Measurements from ENCODE around the gene HSD11B1. TPM values are rescaled to one million over a fixed set of nuclear protein-coding genes. Genes with fewer than 3 reads are reported as not detected.

The HSD11B1 gene
- total RNA-seq, 4 donors from 2014 or later = 3.0 to 16.0 (median 6.8) TPM

GRCh38 chr1:209774592-209774991 lies 69.9 kb downstream of the HSD11B1 start:
- DNase-seq (no peak), ATAC-seq (no peak)
- intact Hi-C loops (cut with DNase I; ENCODE audit: low total_unique reads) (no loop called here), in situ Hi-C loops (cut with MboI; ENCODE audit: low sequenced_read_pairs in 4 of 4) (no loop called here)
- TF ChIP-seq CTCF (IDR thresholded peaks at IDR 0.05 in 4 of 5, conservative IDR thresholded peaks at IDR 0.05 in 1 of 5) (no peak), POLR2A (IDR thresholded peaks at IDR 0.05) (no peak)
- H3K36me3 ChIP-seq = no peaks in the 10 kb centered on the region
- no peaks in the 10 kb centered on the region for H3K9me3 ChIP-seq
- peaks cover 0 to 4% of the 10 kb centered on the region in 2 donors for H3K4me1 ChIP-seq
- no peak overlapping the region for H3K4me3 ChIP-seq
- no peaks in the 10 kb centered on the region for H3K27me3 ChIP-seq
- no peak overlapping the region for H3K27ac ChIP-seq

- H3K27ac ChIP-seq = no peak overlapping the region
- ATAC-seq (no peak), DNase-seq (no peak)
- no peak overlapping the region for H3K4me3 ChIP-seq
- H3K4me1 ChIP-seq = no peaks in the 10 kb centered on the region
- intact Hi-C loops (cut with DNase I; ENCODE audit: low total_unique reads) = no loop called here
- in situ Hi-C loops (cut with MboI; ENCODE audit: low sequenced_read_pairs in 4 of 4) = no loop called here
- TF ChIP-seq CTCF (IDR thresholded peaks at IDR 0.05 in 4 of 5, conservative IDR thresholded peaks at IDR 0.05 in 1 of 5) (no peak), POLR2A (IDR thresholded peaks at IDR 0.05) (no peak)
- no peaks in the 10 kb centered on the region for H3K27me3 ChIP-seq
- no peaks in the 10 kb centered on the region for H3K9me3 ChIP-seq
- no peaks in the 10 kb centered on the region for H3K36me3 ChIP-seq
These were observed 71.0 kb downstream of the HSD11B1 start for GRCh38 chr1:209775678-209776077.

- H3K9me3 ChIP-seq = no peaks in the 10 kb centered on the region
These were observed 72.9 kb downstream of the HSD11B1 start for GRCh38 chr1:209777587-209777986.

GRCh38 chr1:209778102-209778501 lies 73.5 kb downstream of the HSD11B1 start:
- Histone ChIP-seq H3K4me1 (peaks cover 3 to 8% of the 10 kb centered on the region in 2 donors), H3K27ac (no peak overlapping the region), H3K27me3 (no peaks in the 10 kb centered on the region), H3K9me3 (no peaks in the 10 kb centered on the region), H3K4me3 (no peak overlapping the region), H3K36me3 (no peaks in the 10 kb centered on the region)
- ATAC-seq = no peak
- no peak for DNase-seq
- no peak for TF ChIP-seq CTCF (IDR thresholded peaks at IDR 0.05 in 4 of 5, conservative IDR thresholded peaks at IDR 0.05 in 1 of 5)
- TF ChIP-seq POLR2A (IDR thresholded peaks at IDR 0.05) = no peak
- in situ Hi-C loops (cut with MboI; ENCODE audit: low sequenced_read_pairs in 4 of 4) = no loop called here
- intact Hi-C loops (cut with DNase I; ENCODE audit: low total_unique reads) = no loop called here

More at GRCh38 chr1:209777587-209777986, 72.9 kb downstream of the HSD11B1 start:
- in situ Hi-C loops (cut with MboI; ENCODE audit: low sequenced_read_pairs in 4 of 4) = no loop called here
- Histone ChIP-seq H3K27ac (no peak overlapping the region), H3K36me3 (no peaks in the 10 kb centered on the region), H3K27me3 (no peaks in the 10 kb centered on the region), H3K4me1 (peaks cover 0 to 4% of the 10 kb centered on the region in 2 donors), H3K4me3 (no peak overlapping the region)
- TF ChIP-seq POLR2A (IDR thresholded peaks at IDR 0.05) (no peak), CTCF (IDR thresholded peaks at IDR 0.05 in 4 of 5, conservative IDR thresholded peaks at IDR 0.05 in 1 of 5) (no peak)
- ATAC-seq (no peak), DNase-seq (no peak)
- intact Hi-C loops (cut with DNase I; ENCODE audit: low total_unique reads) = no loop called here

GRCh38 chr1:209780268-209780667 lies 75.6 kb downstream of the HSD11B1 start:
- H3K27ac ChIP-seq = no peak overlapping the region
- no peaks in the 10 kb centered on the region for H3K36me3 ChIP-seq
- TF ChIP-seq POLR2A (IDR thresholded peaks at IDR 0.05) (no peak), CTCF (IDR thresholded peaks at IDR 0.05 in 4 of 5, conservative IDR thresholded peaks at IDR 0.05 in 1 of 5) (no peak)
- no peak for DNase-seq
- intact Hi-C loops (cut with DNase I; ENCODE audit: low total_unique reads) (no loop called here), in situ Hi-C loops (cut with MboI; ENCODE audit: low sequenced_read_pairs in 4 of 4) (no loop called here)
- peaks cover 12 to 17% of the 10 kb centered on the region in 2 donors for H3K4me1 ChIP-seq
- H3K27me3 ChIP-seq = no peaks in the 10 kb centered on the region
- no peaks in the 10 kb centered on the region for H3K9me3 ChIP-seq
- no peak for ATAC-seq
- H3K4me3 ChIP-seq = no peak overlapping the region

Data from gastrocnemius medialis (tissue), 4 donors.